Skin epidermis (tissue), 12 donors: ENCODE measurements around the gene TAF1L.
"Not testable (repeated sequence)": the region's sequence is repeated elsewhere in the genome, so short reads cannot be mapped to it uniquely, and the experiment has no call there.

Experiments used
- H3K27ac ChIP-seq, 21 experiments: fragments of 200-600 bp; sonication (generic) in 11 of 21; one replicate each; pipeline ENCODE4 v1.5.0; 2020; ENCODE audit warnings: mild to moderate bottlenecking in 3 of 21, inconsistent platforms in 2 of 21, moderate library complexity in 2 of 21
- H3K4me3 ChIP-seq, 7 experiments: fragments of 200-600 bp; sonication (generic) in 2 of 7; one replicate each; pipeline ENCODE4 v1.5.0; 2020; ENCODE audit warnings: inconsistent platforms in 2 of 7, mild to moderate bottlenecking in 2 of 7, moderate library complexity in 1 of 7

TAF1L gene

GRCh38 chr9:32635362-32635761 lies at the start of gene TAF1L:
TSS of gene TAF1L (minus strand) at chr9:32635669. CDS start at chr9:32635579, 90 bp downstream.
- Histone ChIP-seq H3K27ac (no peak within 1 kb of the TSS), H3K4me3 (no peak within 1 kb of the TSS)

GRCh38 chr9:32681751-32682150 lies 46.3 kb upstream of the TAF1L start:
- Histone ChIP-seq H3K4me3 (no peak overlapping the region), H3K27ac (no peak overlapping the region)

GRCh38 chr9:32677931-32678330 lies 42.5 kb upstream of the TAF1L start:
- Histone ChIP-seq H3K4me3 (no peak overlapping the region), H3K27ac (no peak overlapping the region)

GRCh38 chr9:32672469-32672868 lies 37.0 kb upstream of the TAF1L start:
- Histone ChIP-seq H3K4me3 (no peak overlapping the region), H3K27ac (no peak overlapping the region)

GRCh38 chr9:32671333-32671732 lies 35.9 kb upstream of the TAF1L start:
- Histone ChIP-seq H3K27ac (no peak overlapping the region), H3K4me3 (no peak overlapping the region)

GRCh38 chr9:32665101-32665500 lies 29.6 kb upstream of the TAF1L start:
- Histone ChIP-seq H3K27ac (no peak overlapping the region), H3K4me3 (no peak overlapping the region)

- H3K27ac ChIP-seq = no peak overlapping the region
- no peak overlapping the region for H3K4me3 ChIP-seq
These were observed 28.3 kb upstream of the TAF1L start for GRCh38 chr9:32663741-32664140.

GRCh38 chr9:32647671-32648070 lies 12.2 kb upstream of the TAF1L start:
- Histone ChIP-seq H3K27ac (no peak overlapping the region), H3K4me3 (no peak overlapping the region)

GRCh38 chr9:32644698-32645097 lies 9.2 kb upstream of the TAF1L start:
- H3K27ac ChIP-seq = no peak overlapping the region

GRCh38 chr9:32633151-32633550 lies 2.3 kb downstream of the TAF1L start:
- not testable (repeated sequence) for H3K4me3 ChIP-seq, H3K27ac ChIP-seq

More at GRCh38 chr9:32644698-32645097, 9.2 kb upstream of the TAF1L start:
- no peak overlapping the region for H3K4me3 ChIP-seq

GRCh38 chr9:32631991-32632390 lies 3.5 kb downstream of the TAF1L start:
- Histone ChIP-seq H3K27ac (no peak overlapping the region), H3K4me3 (no peak overlapping the region)

GRCh38 chr9:32627394-32627954 lies 8.0 kb downstream of the TAF1L start:
- H3K4me3 ChIP-seq = no peak overlapping the region
- H3K27ac ChIP-seq = no peak overlapping the region

- H3K27ac ChIP-seq = no peak overlapping the region
- H3K4me3 ChIP-seq = no peak overlapping the region
These were observed 10.1 kb downstream of the TAF1L start for GRCh38 chr9:32625320-32625719.

GRCh38 chr9:32622948-32623347 lies 12.5 kb downstream of the TAF1L start:
- H3K4me3 ChIP-seq = no peak overlapping the region

GRCh38 chr9:32618261-32618660 lies 17.2 kb downstream of the TAF1L start:
- H3K4me3 ChIP-seq = no peak overlapping the region
- no peak overlapping the region for H3K27ac ChIP-seq

More at GRCh38 chr9:32622948-32623347, 12.5 kb downstream of the TAF1L start:
- H3K27ac ChIP-seq = no peak overlapping the region

- H3K27ac ChIP-seq = no peak overlapping the region
- H3K4me3 ChIP-seq = no peak overlapping the region
These were observed 28.7 kb downstream of the TAF1L start for GRCh38 chr9:32606811-32607210.

GRCh38 chr9:32603914-32604852 lies 31.3 kb downstream of the TAF1L start:
- H3K27ac ChIP-seq = no peak overlapping the region
- H3K4me3 ChIP-seq = no peak overlapping the region

GRCh38 chr9:32599021-32599420 lies 36.4 kb downstream of the TAF1L start:
- H3K27ac ChIP-seq, H3K4me3 ChIP-seq: not testable (repeated sequence)

GRCh38 chr9:32596936-32597335 lies 38.5 kb downstream of the TAF1L start:
- H3K27ac ChIP-seq = no peak overlapping the region
- H3K4me3 ChIP-seq = no peak overlapping the region

GRCh38 chr9:32596096-32596865 lies 39.2 kb downstream of the TAF1L start:
- no peak overlapping the region for H3K27ac ChIP-seq
- H3K4me3 ChIP-seq = no peak overlapping the region
